ENCODE data around the gene CASK.

GRCh38 chrX:41890026-41890423 is 33.3 kb downstream of the CASK start:
- TF ChIP-seq CTCF (IDR thresholded peaks at IDR 0.05), result no peak
- no peak for TF ChIP-seq POLR2AphosphoS5 (IDR thresholded peaks at IDR 0.05)
- no peak for TF ChIP-seq EP300 (IDR thresholded peaks at IDR 0.05)
- TF ChIP-seq POLR2A (IDR thresholded peaks at IDR 0.05), result no peak

All from upper lobe of left lung (tissue), 4 donors.